ENCODE measurements around the gene FBXO4. TPM values are rescaled to one million over a fixed set of nuclear protein-coding genes. Genes with fewer than 3 reads are reported as not detected.
"Not testable (repeated sequence)": the region's sequence is repeated elsewhere in the genome, so short reads cannot be mapped to it uniquely, and the experiment has no call there.

FBXO4 gene
- total and polyA plus RNA-seq, 2 experiments from 2014 or later, result 10.3 to 15.3 TPM

GRCh38 chr5:41978676-41979075 is 53.6 kb downstream of the FBXO4 start:
- no peak for DNase-seq (ENCODE audit: low spot score)
- Histone ChIP-seq H4K20me1 (ENCODE audit: insufficient read depth, poor library complexity, severe bottlenecking) (no peaks in the 10 kb centered on the region), H3K4me1 (ENCODE audit: insufficient read depth) (no peaks in the 10 kb centered on the region), H3K9me2 (replicated peaks; ENCODE audit: insufficient read depth) (no peaks in the 10 kb centered on the region), H3K9me3 (ENCODE audit: low read depth) (no peaks in the 10 kb centered on the region), H3K4me3 (no peak overlapping the region), H3K27ac (no peak overlapping the region), H3K36me3 (replicated peaks; ENCODE audit: insufficient read depth, low read depth) (no peaks in the 10 kb centered on the region), H2AFZ (no peak overlapping the region), H3K27me3 (no peaks in the 10 kb centered on the region), H3K79me2 (no peaks in the 10 kb centered on the region), H3K4me2 (no peak overlapping the region)
- WGBS (ENCODE audit: low lambda C conversion rate, missing lambda C conversion rate), result 93% methylated on average over 1 of the region's 1 CpG
- no peak for TF ChIP-seq EZH2 (IDR thresholded peaks at IDR 0.05; ENCODE audit: borderline replicate concordance)
- TF ChIP-seq CTCF (IDR thresholded peaks at IDR 0.05; ENCODE audit: poor library complexity), result no peak
- TF ChIP-seq EZH2phosphoT487 (IDR thresholded peaks at IDR 0.05; ENCODE audit: low read depth, severe bottlenecking, unreplicated experiment), result no peak

GRCh38 chr5:41980396-41980795 is 55.3 kb downstream of the FBXO4 start:
- Histone ChIP-seq H3K4me1 (ENCODE audit: insufficient read depth) (no peaks in the 10 kb centered on the region), H3K9me2 (replicated peaks; ENCODE audit: insufficient read depth) (no peaks in the 10 kb centered on the region), H3K27me3 (no peaks in the 10 kb centered on the region), H3K79me2 (no peaks in the 10 kb centered on the region), H3K9me3 (ENCODE audit: low read depth) (no peaks in the 10 kb centered on the region), H3K4me2 (no peak overlapping the region), H3K36me3 (replicated peaks; ENCODE audit: insufficient read depth, low read depth) (no peaks in the 10 kb centered on the region), H3K4me3 (no peak overlapping the region), H3K27ac (no peak overlapping the region), H4K20me1 (ENCODE audit: insufficient read depth, poor library complexity, severe bottlenecking) (no peaks in the 10 kb centered on the region), H2AFZ (no peak overlapping the region)
- DNase-seq (ENCODE audit: low spot score), result no peak
- TF ChIP-seq CTCF (IDR thresholded peaks at IDR 0.05; ENCODE audit: poor library complexity) (no peak), EZH2phosphoT487 (IDR thresholded peaks at IDR 0.05; ENCODE audit: low read depth, severe bottlenecking, unreplicated experiment) (no peak), EZH2 (IDR thresholded peaks at IDR 0.05; ENCODE audit: borderline replicate concordance) (no peak)
- WGBS (ENCODE audit: low lambda C conversion rate, missing lambda C conversion rate), result 69% methylated on average over 2 of the region's 2 CpGs

GRCh38 chr5:41980870-41981269 is 55.8 kb downstream of the FBXO4 start:
- no peak for DNase-seq (ENCODE audit: low spot score)
- Histone ChIP-seq H3K79me2 (no peaks in the 10 kb centered on the region), H3K27ac (no peak overlapping the region), H3K36me3 (replicated peaks; ENCODE audit: insufficient read depth, low read depth) (no peaks in the 10 kb centered on the region), H3K27me3 (no peaks in the 10 kb centered on the region), H2AFZ (no peak overlapping the region), H3K9me2 (replicated peaks; ENCODE audit: insufficient read depth) (no peaks in the 10 kb centered on the region), H3K9me3 (ENCODE audit: low read depth) (no peaks in the 10 kb centered on the region), H3K4me2 (no peak overlapping the region), H3K4me3 (no peak overlapping the region), H4K20me1 (ENCODE audit: insufficient read depth, poor library complexity, severe bottlenecking) (no peaks in the 10 kb centered on the region), H3K4me1 (ENCODE audit: insufficient read depth) (no peaks in the 10 kb centered on the region)
- TF ChIP-seq CTCF (IDR thresholded peaks at IDR 0.05; ENCODE audit: poor library complexity) (no peak), EZH2phosphoT487 (IDR thresholded peaks at IDR 0.05; ENCODE audit: low read depth, severe bottlenecking, unreplicated experiment) (no peak), EZH2 (IDR thresholded peaks at IDR 0.05; ENCODE audit: borderline replicate concordance) (no peak)

- H3K27me3 ChIP-seq; H3K4me2 ChIP-seq; H3K27ac ChIP-seq; H3K9me2 ChIP-seq (replicated peaks; ENCODE audit: insufficient read depth); H3K9me3 ChIP-seq (ENCODE audit: low read depth); H3K4me1 ChIP-seq (ENCODE audit: insufficient read depth); H3K79me2 ChIP-seq; DNase-seq (ENCODE audit: low spot score); H3K36me3 ChIP-seq (replicated peaks; ENCODE audit: insufficient read depth, low read depth); H4K20me1 ChIP-seq (ENCODE audit: insufficient read depth, poor library complexity, severe bottlenecking); H3K4me3 ChIP-seq; H2AFZ ChIP-seq: not testable (repeated sequence)
- whole genome bisulfite sequencing (ENCODE audit: low lambda C conversion rate, missing lambda C conversion rate), result 94% methylated on average over 2 of the region's 2 CpGs
Observed at GRCh38 chr5:41982858-41983257, 57.8 kb downstream of the FBXO4 start.
